ENCODE measurements around the gene LDHAL6B.
"Not testable (repeated sequence)": the region's sequence is repeated elsewhere in the genome, so short reads cannot be mapped to it uniquely, and the experiment has no call there.

- TF ChIP-seq, protein P1, sequence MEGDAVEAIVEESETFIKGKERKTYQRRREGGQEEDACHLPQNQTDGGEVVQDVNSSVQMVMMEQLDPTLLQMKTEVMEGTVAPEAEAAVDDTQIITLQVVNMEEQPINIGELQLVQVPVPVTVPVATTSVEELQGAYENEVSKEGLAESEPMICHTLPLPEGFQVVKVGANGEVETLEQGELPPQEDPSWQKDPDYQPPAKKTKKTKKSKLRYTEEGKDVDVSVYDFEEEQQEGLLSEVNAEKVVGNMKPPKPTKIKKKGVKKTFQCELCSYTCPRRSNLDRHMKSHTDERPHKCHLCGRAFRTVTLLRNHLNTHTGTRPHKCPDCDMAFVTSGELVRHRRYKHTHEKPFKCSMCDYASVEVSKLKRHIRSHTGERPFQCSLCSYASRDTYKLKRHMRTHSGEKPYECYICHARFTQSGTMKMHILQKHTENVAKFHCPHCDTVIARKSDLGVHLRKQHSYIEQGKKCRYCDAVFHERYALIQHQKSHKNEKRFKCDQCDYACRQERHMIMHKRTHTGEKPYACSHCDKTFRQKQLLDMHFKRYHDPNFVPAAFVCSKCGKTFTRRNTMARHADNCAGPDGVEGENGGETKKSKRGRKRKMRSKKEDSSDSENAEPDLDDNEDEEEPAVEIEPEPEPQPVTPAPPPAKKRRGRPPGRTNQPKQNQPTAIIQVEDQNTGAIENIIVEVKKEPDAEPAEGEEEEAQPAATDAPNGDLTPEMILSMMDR (IDR thresholded peaks at IDR 0.05; ENCODE audit: insufficient read depth, low read depth, low read length) = not testable (repeated sequence)
- not testable (repeated sequence) for TF ChIP-seq EZH2 (IDR thresholded peaks at IDR 0.05; ENCODE audit: insufficient read depth, low read length)
Observed at GRCh38 chr15:59162080-59162479, 44.6 kb upstream of the LDHAL6B start.
